ENCODE results near the gene AFAP1. TPM values are rescaled to one million over a fixed set of nuclear protein-coding genes. Genes with fewer than 3 reads are reported as not detected.

AFAP1 gene
- total RNA-seq, 4 donors from 2014 or later, result 8.2 to 55.0 (median 28.9) TPM

- H3K9me3 ChIP-seq, result no peaks in the 10 kb centered on the region
- TF ChIP-seq CTCF (IDR thresholded peaks at IDR 0.05) (no peak), POLR2A (IDR thresholded peaks at IDR 0.05) (no peak)
- intact Hi-C loops (cut with DNase I; ENCODE audit: low total_unique reads), result no loop called here
- no peak overlapping the region for H3K27ac ChIP-seq
- no peaks in the 10 kb centered on the region for H3K36me3 ChIP-seq
- no peaks in the 10 kb centered on the region for H3K27me3 ChIP-seq
- H3K4me1 ChIP-seq, result peaks cover 0 to 12% of the 10 kb centered on the region in 2 donors
- H3K4me3 ChIP-seq, result no peak overlapping the region
- no peak for DNase-seq
These were observed 112.8 kb downstream of the AFAP1 start for GRCh38 chr4:7826909-7827306.

- intact Hi-C loops (cut with DNase I; ENCODE audit: low total_unique reads), result no loop called here
- H3K36me3 ChIP-seq, result no peaks in the 10 kb centered on the region
- H3K4me3 ChIP-seq, result no peak overlapping the region
- no peak overlapping the region for H3K27ac ChIP-seq
- no peaks in the 10 kb centered on the region for H3K27me3 ChIP-seq
- TF ChIP-seq POLR2A (IDR thresholded peaks at IDR 0.05) (no peak), CTCF (IDR thresholded peaks at IDR 0.05) (no peak)
- H3K4me1 ChIP-seq, result peaks cover under 1 to 12% of the 10 kb centered on the region in 2 donors
- no peaks in the 10 kb centered on the region for H3K9me3 ChIP-seq
- DNase-seq, result no peak
These were observed 113.3 kb downstream of the AFAP1 start for GRCh38 chr4:7826176-7826908.

GRCh38 chr4:7824218-7824617 lies 115.4 kb downstream of the AFAP1 start:
- Histone ChIP-seq H3K4me1 (peaks cover 4 to 6% of the 10 kb centered on the region in 2 donors), H3K36me3 (no peaks in the 10 kb centered on the region), H3K9me3 (no peaks in the 10 kb centered on the region), H3K27ac (peak overlapping the region; percentile 71 to 81), H3K4me3 (no peak overlapping the region), H3K27me3 (no peaks in the 10 kb centered on the region)
- DNase-seq, result no peak
- TF ChIP-seq CTCF (IDR thresholded peaks at IDR 0.05), result no peak
- intact Hi-C loops (cut with DNase I; ENCODE audit: low total_unique reads), result no loop called here

- TF ChIP-seq POLR2A (IDR thresholded peaks at IDR 0.05) (no peak), CTCF (IDR thresholded peaks at IDR 0.05) (no peak)
- DNase-seq, result no peak
- intact Hi-C loops (cut with DNase I; ENCODE audit: low total_unique reads), result no loop called here
- H3K4me1 ChIP-seq, result peaks cover 0 to 4% of the 10 kb centered on the region in 2 donors
- H3K27me3 ChIP-seq, result no peaks in the 10 kb centered on the region
- H3K9me3 ChIP-seq, result no peaks in the 10 kb centered on the region
- peak overlapping the region; percentile 71 to 81 for H3K27ac ChIP-seq
- H3K36me3 ChIP-seq, result no peaks in the 10 kb centered on the region
- H3K4me3 ChIP-seq, result no peak overlapping the region
These were observed 116.2 kb downstream of the AFAP1 start for GRCh38 chr4:7823416-7823824.

- no peak overlapping the region for H3K4me3 ChIP-seq
- H3K27me3 ChIP-seq, result no peaks in the 10 kb centered on the region
- no peak for DNase-seq
- H3K9me3 ChIP-seq, result no peaks in the 10 kb centered on the region
- H3K27ac ChIP-seq, result peak overlapping the region; percentile 71 to 81
- no peaks in the 10 kb centered on the region for H3K36me3 ChIP-seq
- TF ChIP-seq CTCF (IDR thresholded peaks at IDR 0.05), result no peak
- TF ChIP-seq POLR2A (IDR thresholded peaks at IDR 0.05), result no peak
- intact Hi-C loops (cut with DNase I; ENCODE audit: low total_unique reads), result no loop called here
- peaks cover 0 to 4% of the 10 kb centered on the region in 2 donors for H3K4me1 ChIP-seq
These were observed 116.8 kb downstream of the AFAP1 start for GRCh38 chr4:7822877-7823276.

Measured in uterus (tissue), 4 donors.